PFSK-1 (cell line): Measurements from ENCODE around the gene FGF14.

Source experiments
- FOXP2 ChIP-seq: optimal IDR thresholded peaks from 2 replicates; pipeline ENCODE3; 2011; ENCODE audit warnings: borderline replicate concordance, control low read depth, inconsistent platforms; ENCODE audit not compliant: insufficient read depth; ENCODE audit errors: extremely low read length, extremely low read depth
- POLR2AphosphoS5 ChIP-seq: IDR thresholded peaks from 2 replicates; pipeline ENCODE4 v1.6.1; 2012; ENCODE audit warnings: low read depth, mild to moderate bottlenecking, control low read depth, low read length, moderate library complexity
- SIN3A ChIP-seq: IDR thresholded peaks from 2 replicates; pipeline ENCODE4 v1.6.1; 2012; ENCODE audit warnings: mild to moderate bottlenecking, low read length, moderate library complexity, borderline replicate concordance; ENCODE audit not compliant: insufficient read depth
- TAF1 ChIP-seq: IDR thresholded peaks from 2 replicates; pipeline ENCODE4 v1.6.1; 2012; ENCODE audit warnings: low read length, control low read depth, borderline replicate concordance; ENCODE audit not compliant: insufficient read depth
- TF ChIP-seq, protein P1 (sequence below), 2 experiments: IDR thresholded peaks; 2 replicates each; pipeline versions ENCODE4 v1.6.1 to v1.8.0; 2011 to 2012; ENCODE audit warnings: low read depth in 2 of 2, low read length in 2 of 2, control low read depth in 1 of 2, inconsistent platforms in 1 of 2, mild to moderate bottlenecking in 1 of 2, moderate library complexity in 1 of 2; ENCODE audit not compliant: insufficient read depth in 1 of 2

The FGF14 gene

DNA sequence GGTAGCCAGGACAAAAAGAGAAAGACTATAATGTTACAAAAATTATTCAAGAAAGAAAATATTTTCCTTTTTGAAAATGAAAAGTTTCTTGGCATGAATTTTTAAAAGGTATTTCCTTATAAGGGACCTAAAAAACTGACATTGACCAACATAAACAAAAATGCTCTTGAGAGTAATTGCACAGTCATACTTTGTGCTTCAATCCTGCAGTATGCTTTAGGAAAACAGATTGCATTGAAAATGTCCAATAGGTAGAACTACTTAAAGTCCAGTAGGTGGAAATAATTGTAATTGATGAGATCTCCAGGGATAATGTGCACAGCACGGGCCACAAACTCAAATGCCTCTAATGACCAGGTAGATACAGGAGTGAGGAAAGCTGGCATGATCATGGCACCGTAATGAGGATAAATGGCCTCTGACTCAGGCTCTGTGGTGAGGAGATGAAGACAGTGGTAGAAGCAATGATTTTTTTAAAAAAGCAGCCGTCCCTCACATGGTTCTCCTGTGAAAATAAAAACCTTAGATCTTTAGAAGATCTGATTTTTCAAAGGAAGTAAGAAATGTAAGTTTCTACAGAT lies 671.3 kb downstream of the FGF14 start:
- TF ChIP-seq TAF1 (no peak), POLR2AphosphoS5 (no peak), FOXP2 (no peak), SIN3A (no peak)
- TF ChIP-seq, protein P1, sequence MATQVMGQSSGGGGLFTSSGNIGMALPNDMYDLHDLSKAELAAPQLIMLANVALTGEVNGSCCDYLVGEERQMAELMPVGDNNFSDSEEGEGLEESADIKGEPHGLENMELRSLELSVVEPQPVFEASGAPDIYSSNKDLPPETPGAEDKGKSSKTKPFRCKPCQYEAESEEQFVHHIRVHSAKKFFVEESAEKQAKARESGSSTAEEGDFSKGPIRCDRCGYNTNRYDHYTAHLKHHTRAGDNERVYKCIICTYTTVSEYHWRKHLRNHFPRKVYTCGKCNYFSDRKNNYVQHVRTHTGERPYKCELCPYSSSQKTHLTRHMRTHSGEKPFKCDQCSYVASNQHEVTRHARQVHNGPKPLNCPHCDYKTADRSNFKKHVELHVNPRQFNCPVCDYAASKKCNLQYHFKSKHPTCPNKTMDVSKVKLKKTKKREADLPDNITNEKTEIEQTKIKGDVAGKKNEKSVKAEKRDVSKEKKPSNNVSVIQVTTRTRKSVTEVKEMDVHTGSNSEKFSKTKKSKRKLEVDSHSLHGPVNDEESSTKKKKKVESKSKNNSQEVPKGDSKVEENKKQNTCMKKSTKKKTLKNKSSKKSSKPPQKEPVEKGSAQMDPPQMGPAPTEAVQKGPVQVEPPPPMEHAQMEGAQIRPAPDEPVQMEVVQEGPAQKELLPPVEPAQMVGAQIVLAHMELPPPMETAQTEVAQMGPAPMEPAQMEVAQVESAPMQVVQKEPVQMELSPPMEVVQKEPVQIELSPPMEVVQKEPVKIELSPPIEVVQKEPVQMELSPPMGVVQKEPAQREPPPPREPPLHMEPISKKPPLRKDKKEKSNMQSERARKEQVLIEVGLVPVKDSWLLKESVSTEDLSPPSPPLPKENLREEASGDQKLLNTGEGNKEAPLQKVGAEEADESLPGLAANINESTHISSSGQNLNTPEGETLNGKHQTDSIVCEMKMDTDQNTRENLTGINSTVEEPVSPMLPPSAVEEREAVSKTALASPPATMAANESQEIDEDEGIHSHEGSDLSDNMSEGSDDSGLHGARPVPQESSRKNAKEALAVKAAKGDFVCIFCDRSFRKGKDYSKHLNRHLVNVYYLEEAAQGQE (IDR thresholded peaks at IDR 0.05; ENCODE audit: insufficient read depth in 1 of 2, low read depth in 2 of 2, low read length in 2 of 2): no peak

DNA sequence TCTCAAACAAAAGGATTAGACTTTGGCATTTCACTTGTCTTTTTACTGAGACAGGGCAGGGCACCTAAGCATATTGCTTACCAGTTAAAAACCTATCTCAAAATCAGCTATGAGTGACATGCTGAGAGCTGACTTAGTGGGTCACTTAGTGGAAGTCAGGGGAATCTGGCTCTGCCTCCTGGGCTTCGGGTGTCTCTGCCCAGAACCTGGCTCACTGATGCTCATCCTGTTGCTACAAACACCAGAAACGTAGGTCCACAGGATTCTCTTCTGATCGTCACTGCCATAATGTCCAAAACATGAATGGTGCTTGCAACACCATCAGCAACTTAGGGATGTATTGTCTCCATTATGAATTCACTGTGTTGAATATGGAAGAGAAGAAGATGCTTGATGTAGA lies 673.2 kb downstream of the FGF14 start:
- TF ChIP-seq TAF1: no peak
- TF ChIP-seq, protein P1 (IDR thresholded peaks at IDR 0.05; ENCODE audit: insufficient read depth in 1 of 2, low read depth in 2 of 2, low read length in 2 of 2): no peak
- no peak for TF ChIP-seq SIN3A
- TF ChIP-seq POLR2AphosphoS5: no peak
- TF ChIP-seq FOXP2: no peak

DNA sequence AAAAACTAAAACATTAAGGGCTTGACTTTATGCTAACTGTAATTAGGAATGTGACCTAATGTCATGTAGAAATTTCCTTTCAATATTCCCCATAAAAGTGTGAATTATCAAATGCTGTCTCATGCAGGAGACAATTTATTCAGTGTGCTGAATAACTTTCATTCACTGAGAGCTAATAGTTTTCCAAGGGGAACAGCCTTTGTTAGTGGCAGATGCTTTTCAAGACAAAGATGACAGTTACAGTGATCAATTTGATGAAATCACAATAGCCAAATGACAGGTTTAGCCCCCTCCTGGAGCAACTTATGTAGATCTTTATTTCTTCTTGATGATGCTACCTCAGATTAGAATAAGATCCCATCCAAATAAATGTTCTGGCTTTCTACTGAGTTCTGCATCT lies 673.8 kb downstream of the FGF14 start:
- TF ChIP-seq, protein P1 (IDR thresholded peaks at IDR 0.05; ENCODE audit: insufficient read depth in 1 of 2, low read depth in 2 of 2, low read length in 2 of 2): no peak
- no peak for TF ChIP-seq SIN3A
- TF ChIP-seq POLR2AphosphoS5: no peak
- TF ChIP-seq FOXP2: no peak
- TF ChIP-seq TAF1: no peak

DNA sequence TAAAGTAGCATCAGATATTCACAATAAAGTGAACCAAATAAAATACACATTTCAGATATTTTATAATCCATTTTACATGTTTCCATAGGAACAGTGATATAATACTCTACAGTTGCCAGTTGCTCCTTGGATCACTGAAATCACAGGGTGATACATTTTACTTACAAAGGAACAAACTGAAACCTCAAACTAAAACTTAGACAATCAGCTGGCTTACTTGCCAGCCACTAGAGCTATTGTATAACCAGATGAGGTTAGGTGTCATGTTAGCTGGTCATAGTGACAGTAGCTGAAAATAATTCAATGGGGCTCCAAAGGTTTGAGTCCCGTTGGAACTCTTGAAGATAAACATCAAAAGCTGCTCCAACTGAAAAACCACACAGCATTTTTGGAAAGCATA lies 674.7 kb downstream of the FGF14 start:
- no peak for TF ChIP-seq FOXP2
- no peak for TF ChIP-seq SIN3A
- TF ChIP-seq POLR2AphosphoS5: no peak
- TF ChIP-seq TAF1: no peak
- TF ChIP-seq, protein P1 (IDR thresholded peaks at IDR 0.05; ENCODE audit: insufficient read depth in 1 of 2, low read depth in 2 of 2, low read length in 2 of 2): no peak

DNA sequence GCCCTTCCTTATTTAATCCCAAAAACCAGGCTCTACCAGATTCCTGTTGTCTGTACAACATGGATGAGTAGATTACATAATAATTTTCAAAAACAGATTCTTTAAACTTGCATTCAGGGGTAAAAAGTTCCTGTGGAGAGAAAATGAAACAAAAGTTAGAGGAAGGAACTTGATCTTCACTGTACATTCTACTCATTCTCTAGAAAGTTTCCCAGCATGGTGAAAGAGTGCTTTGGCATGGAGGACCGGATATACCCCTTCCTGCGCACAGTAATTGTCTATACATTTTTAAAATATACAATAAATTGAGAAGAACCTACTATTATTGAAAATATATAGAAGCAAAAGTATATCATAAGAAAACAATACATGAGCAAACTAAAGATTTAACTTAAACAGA lies 675.2 kb downstream of the FGF14 start:
- TF ChIP-seq SIN3A (no peak), FOXP2 (no peak), POLR2AphosphoS5 (no peak), TAF1 (no peak)
- TF ChIP-seq, protein P1 (IDR thresholded peaks at IDR 0.05; ENCODE audit: insufficient read depth in 1 of 2, low read depth in 2 of 2, low read length in 2 of 2): no peak
